ENCODE results near the gene RAB25.
A peak's percentile ranks its signal among the peaks of the same experiment; 100 is the strongest.
"Not testable (repeated sequence)": the region's sequence is repeated elsewhere in the genome, so short reads cannot be mapped to it uniquely, and the experiment has no call there.

The RAB25 gene

DNA sequence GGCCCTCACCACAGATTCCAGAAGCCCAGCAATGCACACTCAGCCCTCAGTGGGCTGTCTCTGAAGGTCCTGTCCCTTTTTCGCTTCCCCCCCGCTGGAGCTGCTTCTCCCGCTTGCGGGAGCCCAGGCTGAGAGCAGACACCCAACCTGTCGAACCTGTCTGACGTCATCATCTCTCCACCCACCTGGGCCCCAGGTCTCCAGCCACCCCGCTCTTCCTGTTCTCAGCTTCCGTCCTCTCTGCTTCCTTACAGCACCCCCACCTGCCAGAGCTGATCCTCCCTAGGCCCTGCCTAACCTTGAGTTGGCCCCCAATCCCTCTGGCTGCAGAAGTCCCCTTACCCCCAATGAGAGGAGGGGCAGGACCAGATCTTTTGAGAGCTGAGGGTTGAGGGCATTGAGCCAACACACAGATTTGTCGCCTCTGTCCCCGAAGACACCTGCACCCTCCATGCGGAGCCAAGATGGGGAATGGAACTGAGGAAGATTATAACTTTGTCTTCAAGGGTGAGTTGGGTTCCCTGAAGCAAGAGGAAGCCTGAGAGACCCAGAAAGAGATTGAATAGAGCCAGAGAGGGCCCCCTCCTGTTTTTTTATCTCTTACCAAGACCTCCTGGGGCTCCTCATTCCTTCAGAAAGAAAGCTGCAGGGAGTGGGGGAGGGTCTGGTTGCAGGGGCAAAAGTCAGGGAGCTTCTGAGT, at the start of gene RAB25:
Gene RAB25 (plus strand): TSS at position 224 of the 700 bp plus-strand sequence. CDS start 241 bp downstream, at position 465.
- DNase-seq, result no peak

DNA sequence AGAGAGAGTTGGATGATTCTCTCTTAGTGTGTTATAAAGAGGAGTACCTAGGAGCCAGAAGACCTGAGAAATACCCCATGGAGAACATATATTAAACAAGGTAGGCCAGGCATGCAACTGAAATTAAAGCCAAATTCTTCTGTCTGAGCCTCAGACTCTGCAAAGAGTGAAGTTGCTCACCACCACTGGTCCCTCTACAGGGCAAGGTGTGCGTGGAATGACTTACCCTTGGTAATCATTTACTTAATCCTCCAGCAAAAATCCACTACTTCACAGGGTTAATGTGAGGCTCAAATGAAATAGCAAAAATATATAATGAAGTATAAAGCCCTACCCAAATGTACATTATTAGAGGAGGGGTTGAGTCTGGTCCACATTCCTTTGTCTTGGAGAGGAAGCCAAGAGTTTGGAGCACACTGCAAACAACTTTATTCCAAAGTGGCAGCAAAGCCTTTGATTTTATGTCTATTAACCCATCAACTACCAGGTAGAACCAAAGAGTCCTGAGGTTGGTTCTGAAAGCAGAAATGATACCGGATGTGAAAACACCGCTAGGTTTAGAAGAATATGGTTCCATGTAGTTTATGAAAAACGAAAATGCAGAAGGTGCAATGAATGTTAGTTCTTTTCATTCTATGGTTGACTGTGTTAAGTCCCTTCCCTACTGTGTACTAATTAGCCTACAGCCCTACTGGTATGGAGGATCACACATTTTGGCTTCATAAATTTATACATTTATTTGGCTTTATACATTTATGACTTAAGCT, 48.7 kb upstream of the RAB25 start:
- no peak for DNase-seq

DNA sequence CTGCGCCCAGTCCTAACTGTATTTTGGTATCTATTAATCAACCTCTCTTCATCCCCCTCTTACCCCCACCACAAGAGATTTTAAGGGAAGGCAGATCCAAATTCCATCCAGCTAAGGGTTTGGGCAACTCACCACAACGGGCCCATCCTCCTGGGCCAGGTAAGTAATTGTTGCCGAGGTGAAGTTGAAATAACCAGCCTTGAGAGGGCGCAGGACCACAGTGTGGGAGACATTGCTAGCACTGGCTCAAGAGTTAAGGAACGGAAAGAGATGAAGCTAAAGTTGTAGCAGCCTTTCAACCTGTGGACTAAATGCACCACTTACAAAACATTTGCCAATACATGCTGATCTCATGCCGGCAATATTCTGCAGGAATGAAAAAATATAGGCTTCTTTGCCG, 46.1 kb upstream of the RAB25 start:
- DNase-seq, result no peak

DNA sequence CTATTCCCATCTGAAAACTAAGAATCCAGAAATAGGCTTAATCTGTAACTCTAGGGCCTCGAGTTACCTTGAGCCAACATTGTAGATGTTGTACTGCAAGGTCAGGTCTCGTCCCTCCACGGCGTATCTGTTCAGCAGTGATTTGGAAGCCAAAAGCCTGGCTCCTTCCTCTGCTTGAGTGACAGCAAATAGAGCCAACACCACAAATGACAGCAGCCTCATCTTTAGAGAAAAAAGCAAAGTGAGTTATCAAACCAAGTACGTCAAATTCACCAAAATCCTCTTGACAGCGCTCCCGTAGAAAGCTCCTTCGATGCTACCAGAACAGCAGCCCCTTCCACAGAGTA, 41.0 kb upstream of the RAB25 start:
- DNase-seq, result no peak

DNA sequence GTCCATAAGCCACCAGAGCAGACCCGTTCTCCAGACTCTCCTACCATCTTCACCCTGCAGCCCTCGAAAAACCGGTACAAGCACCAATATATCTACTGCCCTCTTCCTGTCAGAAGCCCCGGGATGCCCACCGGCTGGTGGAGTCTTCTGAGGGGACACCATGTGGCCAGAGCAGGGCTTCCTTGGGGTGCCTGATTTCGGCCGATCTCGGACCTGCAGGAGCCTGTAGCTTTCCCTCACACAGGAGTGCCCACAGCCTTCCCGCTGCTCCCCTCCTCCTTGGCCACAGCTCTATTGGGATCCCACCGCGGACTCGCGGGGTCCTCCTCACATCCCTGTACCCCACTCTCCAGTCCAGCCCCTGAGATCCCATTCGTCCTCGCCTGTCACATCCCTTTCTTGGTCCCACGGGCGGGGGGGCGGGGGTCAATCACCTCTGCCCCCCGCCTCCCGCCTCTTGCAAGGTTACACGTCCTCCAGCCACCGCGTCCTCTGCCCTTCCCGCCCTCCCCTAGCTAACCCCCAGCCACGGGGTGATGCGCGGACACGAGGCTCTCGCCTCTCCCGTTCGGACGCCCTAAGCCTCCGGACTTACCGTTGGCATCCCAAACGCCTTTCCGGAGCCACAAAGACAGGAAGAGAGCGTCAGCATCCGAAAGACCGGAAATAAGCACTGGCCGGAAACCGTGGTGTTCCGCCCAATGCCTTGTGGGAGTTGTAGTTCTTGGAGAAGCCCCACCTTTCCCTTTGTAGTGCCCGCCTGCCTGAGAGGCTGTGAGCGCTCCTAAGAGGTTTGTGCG, 40.5 kb upstream of the RAB25 start, which contains the start of gene SSR2:
Gene SSR2 (minus strand): TSS at position 659 of the 800 bp plus-strand sequence. CDS start 784 bp downstream, outside the sequence.
- DNase-seq, result peak; percentile 94

DNA sequence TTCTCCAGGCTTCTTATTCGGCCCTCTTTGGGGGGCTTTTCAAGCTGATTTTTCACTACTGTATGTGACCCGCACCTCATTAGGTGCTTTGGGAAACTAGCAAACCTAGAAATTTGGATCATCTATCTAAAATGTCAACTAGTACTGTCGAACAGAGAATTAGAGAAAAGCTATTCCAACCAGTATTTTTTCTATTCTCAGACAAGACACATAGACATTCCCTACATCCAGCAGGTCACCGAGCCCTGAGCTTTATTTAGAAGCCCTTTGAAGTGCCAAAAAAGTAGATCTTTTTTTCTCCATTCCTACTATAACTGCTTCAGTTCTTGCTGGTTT, 39.9 kb upstream of the RAB25 start:
- DNase-seq, result no peak

DNA sequence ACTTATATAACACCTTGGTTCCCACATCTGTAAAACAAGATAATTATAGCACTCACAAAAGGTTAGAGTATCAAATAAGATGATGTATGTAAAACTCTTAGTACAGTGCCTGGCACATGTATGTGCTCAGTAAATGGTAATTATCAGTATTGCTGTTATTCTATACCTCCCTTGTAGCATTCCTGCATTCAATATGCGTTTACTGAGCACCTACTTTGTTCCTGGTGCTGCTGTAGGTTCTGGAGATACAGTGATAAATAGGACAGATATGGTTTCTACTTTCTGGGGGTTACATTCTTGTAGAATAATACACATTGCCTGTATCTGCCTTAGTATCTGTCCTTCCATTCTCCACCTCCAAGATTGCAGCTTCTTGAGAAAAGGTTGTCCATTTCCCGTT, 39.0 kb upstream of the RAB25 start:
- DNase-seq, result no peak

DNA sequence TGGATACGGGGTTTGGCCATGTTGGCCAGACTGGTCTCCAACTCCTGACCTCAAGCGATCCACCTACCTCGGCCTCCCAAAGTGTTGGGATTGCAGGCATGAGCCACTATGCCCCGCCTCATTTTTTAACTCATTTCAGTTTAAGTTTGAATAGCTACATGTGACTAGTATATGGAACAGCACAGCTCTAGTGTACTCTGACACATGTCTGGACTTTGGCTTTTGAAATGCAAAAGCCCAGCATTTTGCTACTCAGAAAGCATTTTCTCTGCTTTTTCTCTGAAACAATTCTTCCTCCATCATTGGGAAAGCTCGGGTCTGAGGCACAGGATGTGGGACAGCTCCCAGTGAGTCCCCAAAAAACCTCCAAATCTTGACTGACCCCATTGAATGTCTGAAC, 36.2 kb upstream of the RAB25 start:
- no peak for DNase-seq

DNA sequence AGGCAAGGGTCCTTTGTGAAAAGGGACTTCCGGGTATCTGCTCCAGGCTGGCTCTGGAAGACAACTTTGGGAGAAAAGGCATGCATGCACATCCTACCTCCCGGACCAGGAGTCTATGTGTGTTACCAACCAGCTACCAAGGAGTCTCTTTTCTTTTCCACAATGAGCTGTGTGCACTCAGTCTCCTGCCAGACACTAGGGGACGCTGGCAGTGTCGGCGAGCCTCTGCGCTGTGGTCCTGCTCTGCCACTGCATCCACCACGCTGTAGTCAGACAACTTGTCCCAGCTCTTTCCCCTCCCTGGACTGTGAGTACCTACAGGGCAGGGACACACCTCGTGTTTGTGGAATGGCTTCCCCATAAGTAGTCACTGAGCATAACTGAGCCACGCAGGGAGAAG, 35.1 kb upstream of the RAB25 start:
- DNase-seq, result peak; percentile 35

DNA sequence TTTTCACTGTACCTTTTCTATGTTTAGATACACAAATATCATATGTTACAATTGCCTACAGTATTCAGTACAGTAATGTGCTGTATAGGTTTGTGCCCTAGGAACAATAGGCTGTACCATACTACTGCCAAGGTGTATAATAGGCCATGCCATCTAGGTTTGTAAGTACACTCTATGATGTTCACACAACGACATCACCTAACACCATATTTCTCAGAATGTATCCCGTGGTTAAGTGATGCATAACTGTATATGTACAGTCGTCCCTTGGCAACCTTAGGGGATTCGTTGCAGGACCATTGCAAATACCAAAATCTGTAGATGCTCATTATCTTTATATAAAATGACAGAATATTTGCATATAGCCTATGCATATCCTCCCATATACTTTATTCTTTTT, 34.4 kb upstream of the RAB25 start:
- peak; percentile 16 for DNase-seq

DNA sequence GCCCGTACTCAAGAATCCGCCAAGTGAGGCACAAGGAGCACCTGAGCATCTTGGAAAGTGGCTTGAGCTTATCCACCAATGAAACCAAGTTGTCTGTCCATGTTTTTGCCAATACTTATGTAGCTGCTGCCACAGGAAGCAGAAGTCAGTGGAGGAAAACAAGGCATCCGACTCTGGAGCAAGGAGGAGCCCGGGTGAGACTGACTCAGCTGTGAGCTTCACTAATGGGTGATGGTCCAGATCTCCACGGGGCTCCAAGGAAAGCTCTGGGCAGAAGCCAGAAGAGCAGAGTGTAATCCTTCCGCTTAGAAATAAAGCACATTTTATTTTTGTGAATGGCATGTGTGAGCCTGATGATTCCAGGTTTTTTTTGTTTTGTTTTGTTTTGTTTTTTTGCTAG, 27.9 kb upstream of the RAB25 start:
- no peak for DNase-seq

DNA sequence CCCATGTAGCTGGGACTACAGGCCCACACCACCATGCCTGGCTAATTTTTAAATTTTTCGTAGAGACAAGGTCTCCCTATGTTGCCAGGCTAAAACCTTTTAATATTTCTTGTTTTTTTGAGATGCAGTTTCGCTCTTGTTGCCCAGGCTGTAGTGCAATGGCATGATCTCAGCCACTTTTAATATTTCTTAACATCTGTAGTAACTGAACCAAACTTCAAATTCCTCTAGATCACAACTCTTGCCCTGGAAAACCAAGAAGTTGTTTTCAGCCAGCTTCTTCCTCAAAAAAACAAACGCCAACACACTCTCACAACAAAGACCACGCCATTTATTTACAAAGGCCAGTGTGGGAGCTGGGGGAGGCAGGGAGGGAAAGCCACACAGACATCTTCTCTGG, 26.0 kb upstream of the RAB25 start:
- not testable (repeated sequence) for DNase-seq

DNA sequence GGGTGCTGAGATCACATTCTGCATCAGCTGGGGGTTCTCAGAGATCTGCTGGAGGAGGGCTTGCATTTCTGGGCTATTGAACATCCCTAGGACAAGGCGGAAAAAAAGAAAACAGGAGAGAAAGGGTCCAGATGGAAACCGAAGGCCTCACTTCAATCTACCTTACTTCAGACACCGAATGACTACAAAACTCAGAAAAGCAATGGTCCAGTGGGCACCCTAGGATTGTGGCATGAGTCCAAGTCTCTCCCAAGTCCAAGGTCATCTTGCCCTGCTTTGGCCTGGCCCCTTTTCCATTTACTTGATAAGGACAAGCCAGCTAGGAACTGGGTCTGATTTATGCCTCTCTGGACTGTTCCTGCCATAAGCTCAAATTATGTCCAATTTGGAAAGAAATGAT, 18.1 kb upstream of the RAB25 start:
- no peak for DNase-seq

DNA sequence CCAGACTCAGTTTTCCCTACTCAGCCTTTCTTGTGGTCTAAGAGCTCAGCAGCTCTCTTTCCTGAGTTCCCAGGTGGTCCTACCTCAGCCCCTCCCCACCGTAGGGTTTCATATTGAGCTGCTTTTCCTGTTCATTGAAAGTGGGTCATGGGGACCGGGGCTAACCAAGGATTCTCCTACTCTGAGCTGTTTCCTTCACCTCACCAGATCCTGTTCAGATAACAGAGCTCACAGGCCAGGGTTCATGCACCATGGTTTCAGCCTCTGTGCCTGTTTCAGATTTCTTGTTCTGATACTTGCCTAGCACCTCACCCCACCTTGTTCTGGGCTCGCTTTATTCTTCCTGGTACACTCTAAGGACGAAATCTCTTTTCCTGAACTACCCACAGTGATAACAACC, 15.9 kb upstream of the RAB25 start:
- peak; percentile 54 for DNase-seq

DNA sequence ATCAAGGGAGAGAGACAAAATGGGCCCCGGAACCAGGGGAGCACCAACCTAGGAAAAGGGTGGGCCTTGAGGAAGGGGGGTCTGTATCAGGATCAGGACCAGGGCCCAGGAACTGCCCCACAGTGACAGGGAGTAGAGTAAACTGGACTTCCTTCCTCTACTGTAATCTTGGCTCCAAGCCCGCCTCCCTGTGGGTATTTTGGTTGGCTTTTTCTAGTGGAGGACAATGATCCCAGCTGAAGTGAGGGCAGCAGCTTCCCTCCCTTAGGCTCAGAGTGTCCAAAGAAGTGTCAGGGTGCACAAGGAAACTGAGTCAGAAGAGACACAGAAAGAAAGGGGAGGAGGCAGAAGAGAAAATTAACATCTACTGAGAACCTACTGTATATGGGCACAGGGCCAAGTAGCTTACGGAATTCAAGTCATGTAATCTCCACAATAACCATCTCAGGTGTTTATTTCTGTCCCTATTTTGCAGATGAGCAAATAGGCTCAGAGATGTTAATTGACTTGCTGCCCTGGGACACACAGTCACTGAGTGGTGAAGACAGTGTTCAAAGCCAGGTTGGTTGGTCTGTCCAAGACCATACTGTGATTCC, 12.2 kb upstream of the RAB25 start:
- DNase-seq, result no peak

DNA sequence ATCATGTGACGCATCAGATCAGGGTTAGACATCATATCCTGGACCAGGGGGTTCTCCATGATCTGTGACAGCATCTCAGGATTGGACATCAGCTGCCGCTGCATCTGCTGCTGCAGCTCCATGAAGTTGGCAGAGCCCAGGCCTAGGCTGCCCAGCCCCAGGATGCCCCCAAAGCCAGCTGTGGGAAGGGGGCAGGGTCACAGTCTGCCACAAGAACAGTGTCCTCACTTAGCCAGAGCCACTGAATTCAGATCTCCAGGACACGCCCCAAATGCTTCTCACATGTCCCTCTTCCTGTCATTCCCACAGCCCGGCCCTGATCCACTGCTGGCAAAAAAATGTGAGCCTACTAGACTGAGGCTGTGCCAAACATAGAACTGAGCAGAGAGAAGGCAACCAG, 10.6 kb upstream of the RAB25 start:
- no peak for DNase-seq

DNA sequence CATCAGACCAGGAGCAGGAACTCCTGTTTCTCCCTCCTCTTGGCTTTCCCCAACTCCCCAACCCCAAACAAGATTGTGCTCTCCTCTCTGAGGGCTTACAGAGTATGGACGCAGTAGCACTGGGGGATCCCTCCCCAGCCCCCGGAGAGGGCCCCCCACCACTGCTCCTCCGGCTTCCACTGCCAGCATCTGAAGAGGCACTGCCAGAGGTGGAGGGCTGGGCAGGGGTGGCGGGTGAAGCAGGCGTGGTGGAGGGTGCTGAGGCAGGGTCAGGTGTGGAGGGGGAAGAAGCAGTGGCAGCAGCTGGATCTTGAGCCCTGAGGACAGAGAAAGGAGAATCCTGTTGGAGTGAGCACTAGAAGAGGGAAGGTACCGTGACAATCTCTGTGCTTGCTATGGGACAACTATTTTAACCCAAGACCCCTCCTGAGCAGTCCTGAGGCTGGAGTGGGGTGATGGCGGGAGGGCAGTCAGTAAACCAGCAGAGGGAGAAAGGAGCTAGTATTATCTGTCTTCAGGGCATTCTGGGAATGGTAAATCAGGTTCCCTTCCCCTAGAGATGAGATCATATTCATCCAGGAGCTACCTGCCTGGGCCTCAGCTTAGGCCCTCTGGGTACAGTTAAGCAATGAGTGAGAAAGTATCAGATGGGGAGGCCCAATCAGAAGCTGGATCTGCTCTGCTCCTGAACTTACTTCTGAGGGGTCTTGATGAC, 9.8 kb upstream of the RAB25 start:
- no peak for DNase-seq

DNA sequence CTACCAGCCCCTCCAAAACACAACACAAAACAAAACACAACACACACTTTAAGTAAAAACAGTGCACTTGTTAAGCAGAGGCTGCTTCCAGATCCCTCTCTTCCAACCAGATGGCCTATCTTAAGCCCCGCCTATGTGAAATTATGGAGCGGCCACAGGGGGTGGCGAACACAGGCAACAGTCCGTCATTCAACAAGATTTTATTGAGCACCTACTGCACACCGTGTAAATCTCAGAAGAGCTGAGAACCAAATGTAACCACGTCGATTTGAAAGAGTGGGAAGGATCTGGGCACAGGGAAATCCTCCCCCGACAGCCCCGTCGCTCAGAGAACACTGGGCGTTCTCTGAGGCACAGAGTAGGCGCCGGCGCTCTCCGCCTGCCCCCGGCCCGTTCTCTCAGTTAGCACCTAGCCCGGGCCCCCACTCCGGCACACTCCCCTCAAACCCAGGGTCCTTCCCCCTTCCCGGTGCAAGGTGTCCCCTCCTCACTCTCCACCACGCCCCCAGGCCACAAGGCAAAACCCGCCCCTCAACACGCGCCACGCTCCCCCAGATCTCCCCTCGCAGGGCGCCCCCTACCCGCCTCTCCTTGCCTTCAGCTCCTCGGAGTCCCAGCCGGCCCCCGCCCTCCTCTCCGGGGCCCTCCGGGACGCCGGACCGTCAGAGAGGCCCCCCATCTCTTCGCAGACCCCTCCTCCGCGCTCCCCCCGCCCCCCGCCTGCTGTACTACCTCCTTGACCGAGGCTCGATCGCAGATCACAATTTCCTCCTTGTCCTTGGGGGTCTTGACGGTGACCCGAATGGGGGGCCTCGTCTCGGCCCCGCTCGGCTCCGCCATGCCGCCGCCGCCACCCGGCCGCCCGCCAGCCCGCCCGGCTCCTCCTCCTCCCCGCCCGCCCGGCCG, 7.8 kb upstream of the RAB25 start:
- peak; percentile 73 for DNase-seq

DNA sequence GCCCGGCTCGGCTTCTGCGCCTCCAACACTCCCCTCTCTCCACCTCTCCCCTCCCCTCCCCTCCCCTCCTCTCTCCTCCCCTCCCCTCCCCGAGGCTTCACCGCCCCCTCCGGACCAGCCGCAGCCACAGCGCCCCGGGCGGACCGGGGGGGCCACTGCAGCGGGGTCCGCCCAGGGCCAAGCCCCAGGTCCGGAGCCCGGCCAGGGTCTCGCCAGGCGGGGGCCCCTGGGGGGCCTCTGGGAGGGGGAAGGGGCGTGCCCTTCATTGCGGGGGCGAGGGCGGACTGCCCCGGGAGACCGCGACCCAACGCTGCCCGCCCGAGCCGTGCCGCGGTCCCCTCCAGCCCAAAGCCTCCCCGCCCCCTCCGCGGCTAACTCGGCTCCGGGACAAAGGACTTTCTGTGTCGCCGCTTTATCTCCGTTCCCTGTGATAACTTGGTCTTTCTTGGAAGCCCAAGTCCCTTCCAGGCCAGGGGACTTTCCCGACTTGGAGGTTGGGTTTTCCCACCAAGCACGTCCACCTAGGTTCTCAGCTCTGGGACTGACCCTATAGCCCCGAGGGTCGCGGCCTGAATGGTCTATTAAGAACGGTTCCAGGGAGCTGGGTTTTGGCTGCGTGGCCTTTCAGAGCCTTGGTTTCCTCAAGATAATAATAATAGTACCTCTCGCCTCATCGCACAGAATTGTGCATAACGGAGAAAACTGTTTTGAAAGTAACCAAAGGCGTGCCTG, 7.0 kb upstream of the RAB25 start, which contains the start of gene UBQLN4:
Gene UBQLN4 (minus strand): TSS at position 31 of the 732 bp plus-strand sequence. CDS start 97 bp downstream, outside the sequence.
- DNase-seq, result peak; percentile 94

DNA sequence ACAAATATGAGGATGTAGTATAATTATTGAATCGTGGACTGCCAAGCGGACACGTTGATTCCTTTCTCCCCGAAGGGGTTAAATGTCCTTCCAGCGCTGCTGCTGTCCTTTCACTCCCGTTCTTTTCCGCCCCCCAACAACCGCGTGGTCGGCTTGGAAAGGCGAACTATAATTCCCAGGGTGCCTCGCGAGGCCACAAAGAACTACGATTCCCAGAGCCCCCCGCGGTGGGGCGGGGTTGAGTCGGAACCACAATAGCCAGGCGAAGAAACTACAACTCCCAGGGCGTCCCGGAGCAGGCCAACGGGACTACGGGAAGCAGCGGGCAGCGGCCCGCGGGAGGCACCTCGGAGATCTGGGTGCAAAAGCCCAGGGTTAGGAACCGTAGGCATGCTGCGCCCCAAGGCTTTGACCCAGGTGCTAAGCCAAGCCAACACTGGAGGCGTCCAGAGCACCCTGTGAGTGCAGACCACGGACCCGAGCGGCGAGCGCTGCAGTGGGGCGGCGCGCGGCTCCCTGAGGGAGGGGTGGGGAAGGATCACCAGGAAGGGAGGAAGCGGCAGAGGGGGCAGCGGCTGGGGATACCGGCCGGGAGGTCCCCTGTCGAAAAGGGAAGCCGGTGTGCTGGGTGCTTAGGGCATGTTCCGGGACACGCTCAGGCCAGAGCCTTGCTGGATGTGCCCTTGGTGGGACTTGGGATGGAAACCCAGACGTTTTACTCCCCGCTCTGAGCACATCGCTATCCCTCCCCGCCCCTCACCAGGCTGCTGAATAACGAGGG, 6.3 kb upstream of the RAB25 start, which contains the start of gene LAMTOR2:
Gene LAMTOR2 (plus strand): TSS at position 283 of the 781 bp plus-strand sequence. CDS start 108 bp downstream, at position 391.
- peak; percentile 99 for DNase-seq

Data from activated CD4-positive, alpha-beta T cell treated with anti-CD3 and anti-CD28 coated beads, Interleukin-2, Interleukin-6, amounts not matched to agents 100 ng/mL and 50 ng/mL, durations not matched to agents 16 hours and 8 hours (primary cell).